Activated CD4-positive, alpha-beta T cell treated with anti-CD3 and anti-CD28 coated beads, Interleukin-2, amount 50 U/mL, for 48 hours (primary cell): ENCODE measurements around the gene DPF3.

Experiments
- DNase-seq, 2 experiments: peaks; one replicate each; pipeline ENCODE4 v3.0.0-alpha.2; 2020

The DPF3 gene

GRCh38 chr14:72893636-72894322 is at the start of gene DPF3:
TSS of gene DPF3 (minus strand) at chr14:72894101. CDS start at chr14:72894088, 13 bp downstream.
- DNase-seq: peak; percentile 93 to 94

- DNase-seq: no peak
Observed at GRCh38 chr14:72942934-72943333, 49.0 kb upstream of the DPF3 start.

GRCh38 chr14:72941286-72941985 is 47.5 kb upstream of the DPF3 start:
- no peak for DNase-seq

- DNase-seq: no peak
Observed at GRCh38 chr14:72939630-72940029, 45.7 kb upstream of the DPF3 start.

GRCh38 chr14:72932893-72933292 is 39.0 kb upstream of the DPF3 start:
- no peak for DNase-seq

GRCh38 chr14:72929316-72930080 is 35.6 kb upstream of the DPF3 start:
- DNase-seq: no peak

GRCh38 chr14:72928872-72929271 is 35.0 kb upstream of the DPF3 start:
- DNase-seq: no peak

GRCh38 chr14:72926292-72927028 is 32.6 kb upstream of the DPF3 start, which contains the start of gene DCAF4:
TSS of gene DCAF4 (plus strand) at chr14:72926464. CDS start at chr14:72937979, 11,515 bp downstream.
- peak; percentile 94 to 96 for DNase-seq

- no peak for DNase-seq
Observed at GRCh38 chr14:72925815-72926291, 32.0 kb upstream of the DPF3 start.

GRCh38 chr14:72925171-72925759 is 31.4 kb upstream of the DPF3 start:
- DNase-seq: no peak

- no peak for DNase-seq
Observed at GRCh38 chr14:72924337-72924736, 30.4 kb upstream of the DPF3 start.

- no peak for DNase-seq
Observed at GRCh38 chr14:72921396-72921795, 27.5 kb upstream of the DPF3 start.

- no peak for DNase-seq
Observed at GRCh38 chr14:72920008-72920407, 26.1 kb upstream of the DPF3 start.

- DNase-seq: no peak
Observed at GRCh38 chr14:72917094-72917802, 23.3 kb upstream of the DPF3 start.

GRCh38 chr14:72916174-72916573 is 22.3 kb upstream of the DPF3 start:
- DNase-seq: no peak

- no peak for DNase-seq
Observed at GRCh38 chr14:72913809-72914208, 19.9 kb upstream of the DPF3 start.

GRCh38 chr14:72909163-72909562 is 15.3 kb upstream of the DPF3 start:
- DNase-seq: no peak

GRCh38 chr14:72907886-72908285 is 14.0 kb upstream of the DPF3 start:
- DNase-seq: no peak

GRCh38 chr14:72906879-72907278 is 13.0 kb upstream of the DPF3 start:
- DNase-seq: no peak

GRCh38 chr14:72906316-72906715 is 12.4 kb upstream of the DPF3 start:
- DNase-seq: no peak

- peak; percentile 47 to 59 for DNase-seq
Observed at GRCh38 chr14:72904840-72905561, 11.1 kb upstream of the DPF3 start.
